OCI-LY7 (cell line): ENCODE measurements around the gene RTL10.

Source experiments
- EZH2phosphoT487 ChIP-seq: fragments of 200-600 bp; sonication (generic); IDR thresholded peaks from 2 replicates; pipeline ENCODE4 v1.6.1; 2018; ENCODE audit warnings: low read depth, borderline replicate concordance, mild to moderate bottlenecking, mixed run types, antibody characterized with exemption, low read length, moderate library complexity, mixed read lengths
- TF ChIP-seq, protein P1 (sequence below): fragments of 200-600 bp; sonication (generic); conservative IDR thresholded peaks from 2 replicates; pipeline ENCODE4 v1.5.1; 2014; ENCODE audit warnings: mild to moderate bottlenecking, antibody characterized with exemption, low read length, moderate library complexity, mixed read lengths

DNA sequence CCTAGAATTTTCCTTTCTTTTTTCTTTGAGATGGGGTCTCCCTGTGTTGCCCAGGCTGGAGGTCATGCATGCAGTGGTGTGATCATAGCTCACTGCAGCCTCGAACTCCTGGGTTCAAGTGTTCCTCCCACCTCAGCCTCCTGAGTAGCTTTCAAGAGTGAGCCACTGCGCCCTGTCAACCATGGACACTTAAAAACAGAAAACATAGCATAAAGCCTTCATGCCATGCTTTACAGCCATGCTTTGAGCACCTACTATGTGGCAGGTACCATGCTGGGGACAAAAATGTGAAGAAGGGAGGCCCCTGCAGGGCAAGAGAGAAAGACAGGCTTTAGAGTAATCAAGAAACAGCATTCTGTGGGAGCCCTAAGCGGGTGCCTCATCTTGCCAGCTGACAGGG lies 13.7 kb upstream of the RTL10 start:
- no peak for TF ChIP-seq EZH2phosphoT487
- TF ChIP-seq, protein P1, sequence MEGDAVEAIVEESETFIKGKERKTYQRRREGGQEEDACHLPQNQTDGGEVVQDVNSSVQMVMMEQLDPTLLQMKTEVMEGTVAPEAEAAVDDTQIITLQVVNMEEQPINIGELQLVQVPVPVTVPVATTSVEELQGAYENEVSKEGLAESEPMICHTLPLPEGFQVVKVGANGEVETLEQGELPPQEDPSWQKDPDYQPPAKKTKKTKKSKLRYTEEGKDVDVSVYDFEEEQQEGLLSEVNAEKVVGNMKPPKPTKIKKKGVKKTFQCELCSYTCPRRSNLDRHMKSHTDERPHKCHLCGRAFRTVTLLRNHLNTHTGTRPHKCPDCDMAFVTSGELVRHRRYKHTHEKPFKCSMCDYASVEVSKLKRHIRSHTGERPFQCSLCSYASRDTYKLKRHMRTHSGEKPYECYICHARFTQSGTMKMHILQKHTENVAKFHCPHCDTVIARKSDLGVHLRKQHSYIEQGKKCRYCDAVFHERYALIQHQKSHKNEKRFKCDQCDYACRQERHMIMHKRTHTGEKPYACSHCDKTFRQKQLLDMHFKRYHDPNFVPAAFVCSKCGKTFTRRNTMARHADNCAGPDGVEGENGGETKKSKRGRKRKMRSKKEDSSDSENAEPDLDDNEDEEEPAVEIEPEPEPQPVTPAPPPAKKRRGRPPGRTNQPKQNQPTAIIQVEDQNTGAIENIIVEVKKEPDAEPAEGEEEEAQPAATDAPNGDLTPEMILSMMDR = peak; percentile 32; the same call in 1 of the 2 replicates
